ENCODE results near the gene LPCAT2.

Gene LPCAT2

DNA sequence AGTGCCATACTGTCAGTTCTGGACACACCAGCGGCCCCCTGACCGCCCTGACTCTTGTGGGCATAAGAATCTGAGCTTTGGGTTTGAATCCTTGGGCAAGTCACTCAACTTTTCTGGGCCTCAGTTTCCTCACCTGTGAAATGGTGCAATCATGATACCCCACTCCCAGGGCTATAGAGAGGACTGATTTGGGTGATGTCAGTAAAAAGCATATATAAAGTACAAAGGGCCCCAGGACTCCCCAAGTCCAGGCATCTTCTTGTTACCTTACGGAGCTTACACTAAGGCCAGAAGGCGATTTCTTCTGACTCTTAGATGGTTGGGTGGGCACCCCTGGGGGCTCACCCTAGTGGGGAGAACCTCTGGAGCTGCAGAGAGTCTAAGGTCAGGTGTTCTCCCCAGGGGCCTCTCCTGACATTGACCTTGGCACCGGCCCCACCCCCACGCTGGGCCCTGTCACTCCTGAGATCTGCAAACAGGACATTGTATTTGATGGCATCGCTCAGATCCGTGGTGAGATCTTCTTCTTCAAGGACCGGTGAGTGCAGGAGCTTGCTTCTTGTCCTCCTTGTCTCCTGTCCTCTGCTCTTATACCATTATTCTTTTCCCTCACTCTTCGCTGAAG is 16.0 kb upstream of the LPCAT2 start (continued):
- TF ChIP-seq, protein P1, sequence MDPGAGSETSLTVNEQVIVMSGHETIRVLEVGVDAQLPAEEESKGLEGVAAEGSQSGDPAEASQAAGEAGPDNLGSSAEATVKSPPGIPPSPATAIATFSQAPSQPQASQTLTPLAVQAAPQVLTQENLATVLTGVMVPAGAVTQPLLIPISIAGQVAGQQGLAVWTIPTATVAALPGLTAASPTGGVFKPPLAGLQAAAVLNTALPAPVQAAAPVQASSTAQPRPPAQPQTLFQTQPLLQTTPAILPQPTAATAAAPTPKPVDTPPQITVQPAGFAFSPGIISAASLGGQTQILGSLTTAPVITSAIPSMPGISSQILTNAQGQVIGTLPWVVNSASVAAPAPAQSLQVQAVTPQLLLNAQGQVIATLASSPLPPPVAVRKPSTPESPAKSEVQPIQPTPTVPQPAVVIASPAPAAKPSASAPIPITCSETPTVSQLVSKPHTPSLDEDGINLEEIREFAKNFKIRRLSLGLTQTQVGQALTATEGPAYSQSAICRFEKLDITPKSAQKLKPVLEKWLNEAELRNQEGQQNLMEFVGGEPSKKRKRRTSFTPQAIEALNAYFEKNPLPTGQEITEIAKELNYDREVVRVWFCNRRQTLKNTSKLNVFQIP (CRISPR knock-in tag; IDR thresholded peaks at IDR 0.05; ENCODE audit: borderline replicate concordance, low read depth) = no peak
- TF ChIP-seq, protein P2, sequence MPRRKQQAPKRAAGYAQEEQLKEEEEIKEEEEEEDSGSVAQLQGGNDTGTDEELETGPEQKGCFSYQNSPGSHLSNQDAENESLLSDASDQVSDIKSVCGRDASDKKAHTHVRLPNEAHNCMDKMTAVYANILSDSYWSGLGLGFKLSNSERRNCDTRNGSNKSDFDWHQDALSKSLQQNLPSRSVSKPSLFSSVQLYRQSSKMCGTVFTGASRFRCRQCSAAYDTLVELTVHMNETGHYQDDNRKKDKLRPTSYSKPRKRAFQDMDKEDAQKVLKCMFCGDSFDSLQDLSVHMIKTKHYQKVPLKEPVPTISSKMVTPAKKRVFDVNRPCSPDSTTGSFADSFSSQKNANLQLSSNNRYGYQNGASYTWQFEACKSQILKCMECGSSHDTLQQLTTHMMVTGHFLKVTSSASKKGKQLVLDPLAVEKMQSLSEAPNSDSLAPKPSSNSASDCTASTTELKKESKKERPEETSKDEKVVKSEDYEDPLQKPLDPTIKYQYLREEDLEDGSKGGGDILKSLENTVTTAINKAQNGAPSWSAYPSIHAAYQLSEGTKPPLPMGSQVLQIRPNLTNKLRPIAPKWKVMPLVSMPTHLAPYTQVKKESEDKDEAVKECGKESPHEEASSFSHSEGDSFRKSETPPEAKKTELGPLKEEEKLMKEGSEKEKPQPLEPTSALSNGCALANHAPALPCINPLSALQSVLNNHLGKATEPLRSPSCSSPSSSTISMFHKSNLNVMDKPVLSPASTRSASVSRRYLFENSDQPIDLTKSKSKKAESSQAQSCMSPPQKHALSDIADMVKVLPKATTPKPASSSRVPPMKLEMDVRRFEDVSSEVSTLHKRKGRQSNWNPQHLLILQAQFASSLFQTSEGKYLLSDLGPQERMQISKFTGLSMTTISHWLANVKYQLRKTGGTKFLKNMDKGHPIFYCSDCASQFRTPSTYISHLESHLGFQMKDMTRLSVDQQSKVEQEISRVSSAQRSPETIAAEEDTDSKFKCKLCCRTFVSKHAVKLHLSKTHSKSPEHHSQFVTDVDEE (CRISPR knock-in tag; IDR thresholded peaks at IDR 0.05) = no peak
- TF ChIP-seq GLIS3 (CRISPR knock-in tag; IDR thresholded peaks at IDR 0.05) = no peak

DNA sequence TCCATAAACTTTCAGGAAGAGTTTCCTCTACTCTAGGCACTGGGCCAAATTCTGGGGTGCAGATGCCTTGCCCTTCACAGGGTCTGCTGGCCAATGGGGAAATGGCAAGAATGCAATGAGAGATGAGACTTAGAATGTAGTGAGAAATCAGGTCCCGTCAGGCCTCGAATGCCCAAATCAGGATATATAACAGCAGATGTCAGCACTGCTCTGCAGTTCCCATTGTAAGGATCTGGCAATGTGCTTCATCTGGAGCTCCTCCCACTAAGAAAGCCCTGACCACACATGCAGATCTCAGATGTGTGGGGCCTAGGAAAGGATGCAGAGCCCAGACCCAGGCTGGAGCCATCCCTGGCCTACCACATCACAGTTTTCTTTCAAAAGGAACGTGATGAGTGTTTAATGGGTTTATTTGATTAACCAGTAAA is 13.9 kb upstream of the LPCAT2 start:
- ATAC-seq = peak; percentile 83
- TF ChIP-seq TCF4 (CRISPR knock-in tag; IDR thresholded peaks at IDR 0.05; ENCODE audit: borderline replicate concordance) = 0 out of 2 replicates have a peak, but pooled peaks have one; percentile 11
- no peak for TF ChIP-seq ZC3H10 (CRISPR knock-in tag; IDR thresholded peaks at IDR 0.05)
- no peak for TF ChIP-seq ZFP3 (CRISPR knock-in tag; IDR thresholded peaks at IDR 0.05)
- TF ChIP-seq, protein P3, sequence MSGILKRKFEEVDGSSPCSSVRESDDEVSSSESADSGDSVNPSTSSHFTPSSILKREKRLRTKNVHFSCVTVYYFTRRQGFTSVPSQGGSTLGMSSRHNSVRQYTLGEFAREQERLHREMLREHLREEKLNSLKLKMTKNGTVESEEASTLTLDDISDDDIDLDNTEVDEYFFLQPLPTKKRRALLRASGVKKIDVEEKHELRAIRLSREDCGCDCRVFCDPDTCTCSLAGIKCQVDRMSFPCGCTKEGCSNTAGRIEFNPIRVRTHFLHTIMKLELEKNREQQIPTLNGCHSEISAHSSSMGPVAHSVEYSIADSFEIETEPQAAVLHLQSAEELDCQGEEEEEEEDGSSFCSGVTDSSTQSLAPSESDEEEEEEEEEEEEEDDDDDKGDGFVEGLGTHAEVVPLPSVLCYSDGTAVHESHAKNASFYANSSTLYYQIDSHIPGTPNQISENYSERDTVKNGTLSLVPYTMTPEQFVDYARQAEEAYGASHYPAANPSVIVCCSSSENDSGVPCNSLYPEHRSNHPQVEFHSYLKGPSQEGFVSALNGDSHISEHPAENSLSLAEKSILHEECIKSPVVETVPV (CRISPR knock-in tag; IDR thresholded peaks at IDR 0.05) = no peak

DNA sequence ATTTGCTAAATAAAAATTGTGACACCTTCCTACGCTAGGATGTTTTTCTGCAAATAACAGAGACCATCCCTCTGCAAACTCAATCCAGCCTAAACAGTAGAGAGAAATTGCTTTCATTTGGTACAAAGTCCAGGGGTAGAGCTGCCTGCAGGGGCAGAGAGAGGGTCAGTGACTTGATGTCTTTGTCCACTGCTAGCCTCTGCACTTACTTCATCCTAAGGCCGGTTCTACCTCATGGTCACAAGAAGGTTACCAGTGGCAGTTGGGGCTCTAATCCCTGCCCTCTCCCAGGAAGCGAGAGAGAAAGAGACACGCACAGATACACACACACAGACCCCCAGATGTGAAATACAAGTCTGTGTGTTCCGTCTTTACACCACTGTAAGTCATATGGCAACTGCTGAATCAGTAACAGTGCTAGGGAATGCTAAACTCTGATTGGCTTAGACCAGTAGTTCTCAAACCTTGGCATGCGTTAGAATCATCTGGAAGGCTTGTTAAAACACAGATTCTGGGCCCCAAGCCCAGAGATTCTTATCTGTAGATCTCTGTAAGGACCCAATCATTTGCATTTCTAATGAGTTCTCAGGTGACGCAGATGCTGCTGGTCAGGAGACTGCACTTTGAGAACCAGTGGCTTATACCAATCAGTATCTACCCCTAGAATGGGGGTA is 13.1 kb upstream of the LPCAT2 start:
- peak; percentile 26 for ATAC-seq
- TF ChIP-seq RARB (CRISPR knock-in tag; IDR thresholded peaks at IDR 0.05) = no peak
- TF ChIP-seq, protein P2 (CRISPR knock-in tag; IDR thresholded peaks at IDR 0.05) = no peak
- no peak for TF ChIP-seq ZFP30 (CRISPR knock-in tag; IDR thresholded peaks at IDR 0.05)
- no peak for TF ChIP-seq SNAI2 (CRISPR knock-in tag; IDR thresholded peaks at IDR 0.05)
- TF ChIP-seq GLIS3 (CRISPR knock-in tag; IDR thresholded peaks at IDR 0.05) = no peak
- TF ChIP-seq, protein P1 (CRISPR knock-in tag; IDR thresholded peaks at IDR 0.05; ENCODE audit: borderline replicate concordance, low read depth) = no peak
- TF ChIP-seq ZFP3 (CRISPR knock-in tag; IDR thresholded peaks at IDR 0.05) = no peak
- no peak for TF ChIP-seq TCF4 (CRISPR knock-in tag; IDR thresholded peaks at IDR 0.05; ENCODE audit: borderline replicate concordance)
- no peak for TF ChIP-seq ARNTL (CRISPR knock-in tag; IDR thresholded peaks at IDR 0.05; ENCODE audit: borderline replicate concordance, low read depth)

DNA sequence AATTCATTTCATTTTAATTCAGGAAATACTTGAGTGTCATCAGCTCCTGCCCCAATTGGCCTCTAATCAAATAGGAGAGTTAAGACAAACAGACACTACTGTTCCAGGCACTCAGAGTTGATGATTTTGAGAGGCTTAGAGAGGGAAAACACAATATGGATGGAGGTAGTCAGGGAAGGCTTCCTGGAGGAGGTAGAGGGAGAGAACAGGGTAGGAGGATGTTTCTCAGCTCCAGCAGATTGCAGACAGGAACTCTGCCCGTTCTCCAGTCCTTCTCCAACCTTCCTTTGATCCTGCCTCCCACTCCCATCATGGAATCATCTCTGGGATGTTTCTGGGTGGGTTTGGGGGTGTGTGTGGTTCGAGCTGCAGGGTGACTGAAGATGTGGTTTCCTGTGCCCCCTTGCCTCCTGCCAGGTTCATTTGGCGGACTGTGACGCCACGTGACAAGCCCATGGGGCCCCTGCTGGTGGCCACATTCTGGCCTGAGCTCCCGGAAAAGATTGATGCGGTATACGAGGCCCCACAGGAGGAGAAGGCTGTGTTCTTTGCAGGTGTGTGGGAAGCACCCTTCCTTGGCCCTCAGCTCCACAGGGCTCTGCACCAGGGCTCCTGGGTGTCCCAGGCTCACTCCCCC is 12.2 kb upstream of the LPCAT2 start:
- no peak for ATAC-seq
- TF ChIP-seq CSDC2 (CRISPR knock-in tag; IDR thresholded peaks at IDR 0.05) (no peak), ESRRG (CRISPR knock-in tag; IDR thresholded peaks at IDR 0.05) (no peak), GLIS3 (CRISPR knock-in tag; IDR thresholded peaks at IDR 0.05) (no peak), PPARA (CRISPR knock-in tag; IDR thresholded peaks at IDR 0.05; ENCODE audit: borderline replicate concordance) (no peak), TCF4 (CRISPR knock-in tag; IDR thresholded peaks at IDR 0.05; ENCODE audit: borderline replicate concordance) (no peak)
- TF ChIP-seq, protein P4, sequence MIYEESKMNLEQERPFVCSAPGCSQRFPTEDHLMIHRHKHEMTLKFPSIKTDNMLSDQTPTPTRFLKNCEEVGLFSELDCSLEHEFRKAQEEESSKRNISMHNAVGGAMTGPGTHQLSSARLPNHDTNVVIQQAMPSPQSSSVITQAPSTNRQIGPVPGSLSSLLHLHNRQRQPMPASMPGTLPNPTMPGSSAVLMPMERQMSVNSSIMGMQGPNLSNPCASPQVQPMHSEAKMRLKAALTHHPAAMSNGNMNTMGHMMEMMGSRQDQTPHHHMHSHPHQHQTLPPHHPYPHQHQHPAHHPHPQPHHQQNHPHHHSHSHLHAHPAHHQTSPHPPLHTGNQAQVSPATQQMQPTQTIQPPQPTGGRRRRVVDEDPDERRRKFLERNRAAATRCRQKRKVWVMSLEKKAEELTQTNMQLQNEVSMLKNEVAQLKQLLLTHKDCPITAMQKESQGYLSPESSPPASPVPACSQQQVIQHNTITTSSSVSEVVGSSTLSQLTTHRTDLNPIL (CRISPR knock-in tag; IDR thresholded peaks at IDR 0.05; ENCODE audit: low read depth) = no peak
- TF ChIP-seq, protein P3 (CRISPR knock-in tag; IDR thresholded peaks at IDR 0.05) = no peak
- TF ChIP-seq, protein P2 (CRISPR knock-in tag; IDR thresholded peaks at IDR 0.05) = no peak
